Measurements from ENCODE around the gene FAM72A.
"Not testable (repeated sequence)": the region's sequence is repeated elsewhere in the genome, so short reads cannot be mapped to it uniquely, and the experiment has no call there.

The FAM72A gene

DNA sequence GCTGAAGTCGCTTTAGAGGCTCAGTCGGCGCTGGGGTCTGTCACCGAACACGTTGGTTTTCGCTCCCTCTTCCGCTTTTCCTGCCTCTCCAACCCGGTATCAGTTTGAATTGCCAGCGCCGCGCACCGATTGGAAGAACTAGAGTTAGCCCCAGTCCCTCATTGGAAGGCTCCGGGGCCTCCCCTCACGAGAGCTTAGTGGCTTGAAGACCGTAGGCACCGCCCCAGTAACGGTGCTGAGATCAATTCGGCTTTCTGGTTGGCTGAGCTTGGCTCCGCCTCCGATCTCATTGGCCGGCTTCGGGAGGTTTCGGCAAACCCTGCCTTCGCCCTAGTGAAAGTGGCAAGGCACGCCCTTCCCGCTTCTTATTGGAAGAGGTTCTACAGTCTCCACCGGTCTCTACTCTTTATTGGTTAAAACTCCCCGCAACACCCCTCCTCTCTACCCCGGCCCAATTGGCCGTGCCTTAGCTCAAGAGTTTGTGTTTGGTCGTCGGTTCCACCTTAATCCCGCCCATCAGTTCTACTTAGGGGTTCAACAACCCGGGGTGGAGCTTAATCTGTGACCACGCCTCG, at the start of gene FAM72A:
TSS of gene FAM72A (minus strand) at position 51 of the 575 bp plus-strand sequence. CDS start 814 bp downstream, outside the sequence.
- DNase-seq (ENCODE audit: low read depth in 2 of 2) = peak; percentile 93 to 95

DNA sequence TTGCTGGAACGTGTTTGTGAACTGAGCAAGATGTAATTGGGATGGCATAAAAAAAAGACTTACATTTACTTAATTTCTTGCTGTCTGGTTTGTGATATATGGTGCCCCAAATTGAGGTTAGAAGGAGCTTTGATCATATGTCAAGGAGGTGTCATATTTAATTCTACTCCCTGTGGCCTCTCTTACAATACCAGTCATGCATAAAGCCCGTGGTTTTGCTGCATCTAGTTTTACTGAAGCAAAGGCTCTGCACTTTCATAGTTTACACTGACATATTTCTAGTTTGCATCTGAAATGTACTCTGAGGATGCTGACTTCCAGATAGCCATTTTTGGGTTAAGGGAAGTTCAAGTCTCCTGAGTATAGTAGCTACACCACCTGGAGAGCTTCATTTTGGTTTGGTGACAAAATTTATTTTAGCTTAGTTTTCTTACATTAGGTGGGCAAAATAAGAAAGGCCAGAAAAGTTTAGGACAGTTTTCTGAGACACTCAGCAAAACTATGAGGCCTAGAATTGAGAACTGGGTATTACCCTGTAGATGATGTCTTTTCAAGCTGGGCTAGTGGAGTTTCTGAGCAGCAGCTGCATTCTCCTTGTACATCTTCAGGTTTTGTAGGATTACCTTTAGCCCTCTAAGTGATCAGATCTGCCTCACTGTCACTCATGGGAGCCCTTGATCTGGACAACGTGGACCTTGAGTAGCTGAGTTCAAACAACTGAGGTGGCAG, 48.5 kb upstream of the FAM72A start:
- DNase-seq (ENCODE audit: low read depth in 2 of 2) = not testable (repeated sequence)

DNA sequence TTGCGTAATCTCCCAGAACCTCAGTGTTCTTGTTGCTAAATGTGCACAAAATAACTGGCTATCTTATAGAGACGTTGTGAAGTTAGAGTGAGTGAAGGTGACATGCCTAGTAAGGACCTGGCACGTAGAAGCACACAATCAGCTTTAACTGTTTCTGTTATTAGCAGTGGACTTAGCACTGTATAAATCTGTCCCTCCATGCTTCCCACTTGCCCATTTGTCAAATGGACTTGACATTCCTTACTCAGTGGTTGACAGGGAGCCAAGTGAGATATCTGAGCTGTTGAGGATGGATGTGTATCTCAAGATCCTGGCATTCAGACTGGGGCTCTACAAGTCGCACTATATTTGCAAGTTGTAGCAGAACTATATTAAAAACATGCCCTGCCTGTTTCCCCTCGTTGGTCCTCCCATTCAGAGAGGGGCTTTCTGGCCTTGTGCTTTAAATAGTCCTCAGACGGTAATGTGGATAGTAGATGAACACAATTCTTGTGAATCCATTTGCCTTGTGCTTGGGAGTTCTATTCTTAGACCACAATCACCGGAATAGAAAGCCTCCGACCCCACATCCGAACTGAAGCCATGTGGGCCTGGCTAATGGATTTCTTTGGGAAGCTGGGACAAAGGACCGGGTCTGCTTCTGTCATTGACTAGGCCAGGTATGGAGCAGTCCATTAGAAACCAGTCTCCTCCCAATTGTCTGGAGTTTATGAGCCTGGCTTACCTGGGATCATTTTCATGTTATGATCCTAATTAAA, 43.7 kb upstream of the FAM72A start:
- DNase-seq (ENCODE audit: low read depth in 2 of 2) = not testable (repeated sequence)

DNA sequence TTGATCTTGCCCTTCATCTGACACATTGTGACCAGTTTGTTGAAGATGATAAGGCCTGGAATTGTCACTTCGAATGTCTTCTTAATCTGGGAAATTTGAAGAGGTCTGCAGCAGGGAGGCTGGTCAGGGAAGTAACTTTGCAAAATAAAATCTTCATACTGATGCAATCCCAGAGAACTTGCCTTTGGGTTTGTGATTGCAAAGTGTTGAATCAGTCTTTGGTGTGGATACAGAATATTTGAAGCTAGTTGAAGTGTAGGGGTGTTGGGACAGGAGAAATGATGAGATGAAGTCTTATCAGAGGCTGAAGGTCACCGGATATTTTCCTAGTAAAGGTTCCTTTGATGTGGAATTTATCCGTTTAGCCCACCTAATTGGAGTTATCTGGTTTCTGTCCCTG, 42.8 kb upstream of the FAM72A start:
- DNase-seq (ENCODE audit: low read depth in 2 of 2) = not testable (repeated sequence)

DNA sequence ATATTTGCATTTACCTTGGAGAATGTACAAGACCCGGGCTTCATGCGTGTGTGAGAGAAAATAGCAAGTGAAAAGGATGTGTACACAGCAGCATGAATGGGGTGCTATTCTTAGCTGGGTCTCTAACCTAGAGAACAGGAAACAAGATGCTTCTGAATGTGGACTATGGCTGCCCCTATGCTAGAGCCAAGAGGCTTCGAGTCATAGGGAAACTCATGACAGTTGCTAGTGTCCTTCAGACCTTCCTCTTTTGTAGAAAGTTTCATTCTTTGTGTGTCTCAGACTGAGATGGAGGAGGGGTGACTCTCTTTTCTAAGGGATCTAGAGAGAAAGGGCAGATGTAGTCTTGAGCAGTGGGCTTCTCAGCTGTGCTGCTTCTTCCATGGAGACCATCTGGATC, 40.7 kb upstream of the FAM72A start:
- DNase-seq (ENCODE audit: low read depth in 2 of 2) = not testable (repeated sequence)

DNA sequence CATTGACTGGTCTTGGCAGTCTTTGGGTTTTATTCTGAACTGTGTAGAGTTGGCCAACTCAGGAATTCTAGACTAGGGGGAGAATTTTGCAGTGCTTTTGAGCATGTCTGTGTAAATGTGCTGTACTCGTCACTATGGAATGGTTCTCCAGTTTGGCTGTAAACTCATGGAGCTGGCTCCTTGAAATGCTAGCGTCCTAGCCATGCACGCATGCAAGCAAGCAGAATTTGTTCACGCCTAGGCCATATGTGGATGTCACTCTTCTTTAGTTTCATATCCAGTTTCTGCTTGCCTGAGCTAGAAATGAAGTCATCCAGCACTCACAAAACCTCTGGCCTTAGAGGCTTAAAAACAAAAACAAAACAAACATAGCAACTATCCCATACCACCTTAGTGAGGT, 37.6 kb upstream of the FAM72A start:
- not testable (repeated sequence) for DNase-seq (ENCODE audit: low read depth in 2 of 2)

DNA sequence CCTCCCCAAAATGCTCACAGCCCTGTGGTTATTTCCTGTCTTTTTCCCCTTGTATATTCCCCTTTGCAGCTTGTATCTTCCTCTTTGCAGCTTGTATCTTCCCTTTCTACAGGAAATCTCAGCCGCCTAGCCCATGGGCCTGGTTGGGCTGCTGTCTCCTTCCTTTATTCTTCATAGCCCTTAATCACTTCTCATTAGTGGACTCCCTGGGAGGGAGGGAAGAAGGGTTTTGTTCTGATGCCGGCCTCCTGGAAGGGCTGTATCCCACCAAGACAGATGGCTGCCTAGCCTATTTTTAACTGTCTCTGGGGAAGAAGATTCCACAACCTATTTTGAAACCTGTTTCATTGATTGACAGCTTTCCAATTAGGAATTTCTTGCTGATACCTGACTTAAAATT, 32.6 kb upstream of the FAM72A start:
- not testable (repeated sequence) for DNase-seq (ENCODE audit: low read depth in 2 of 2)

DNA sequence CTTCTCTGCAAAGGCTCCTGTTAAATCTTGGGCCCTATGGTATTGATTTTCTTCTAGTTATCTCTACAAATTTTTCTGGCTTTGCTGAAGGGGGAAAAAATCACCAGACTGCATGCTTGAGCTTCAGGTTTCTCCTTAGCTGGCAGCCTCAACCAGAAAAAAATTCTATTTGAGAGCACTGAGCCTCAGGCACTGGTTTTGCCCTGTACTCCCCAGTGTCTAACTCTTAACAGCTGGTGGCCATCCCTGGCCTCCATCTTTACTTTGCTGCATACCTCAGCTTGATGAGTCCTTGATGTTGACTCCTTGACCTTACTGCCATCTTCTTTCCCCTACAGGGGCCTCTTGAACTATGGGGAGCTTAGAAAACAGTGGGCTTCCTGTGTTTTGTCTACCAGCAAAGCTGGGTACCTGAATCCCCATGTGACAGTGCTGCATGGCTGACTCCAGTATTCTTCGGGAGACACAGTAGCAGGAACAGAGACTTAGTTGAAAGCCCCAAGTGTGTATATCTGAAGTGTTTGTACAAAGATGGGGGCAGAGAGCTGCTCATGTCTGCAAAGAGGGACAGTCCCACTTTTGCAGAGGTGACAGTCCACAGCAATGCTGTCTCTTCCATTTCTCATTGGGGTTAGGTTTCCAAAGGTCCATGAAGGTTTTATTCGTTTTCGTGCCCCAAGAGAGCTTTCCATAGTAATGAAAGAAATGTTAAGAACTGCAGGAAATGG, 31.7 kb upstream of the FAM72A start:
- DNase-seq (ENCODE audit: low read depth in 2 of 2) = not testable (repeated sequence)

DNA sequence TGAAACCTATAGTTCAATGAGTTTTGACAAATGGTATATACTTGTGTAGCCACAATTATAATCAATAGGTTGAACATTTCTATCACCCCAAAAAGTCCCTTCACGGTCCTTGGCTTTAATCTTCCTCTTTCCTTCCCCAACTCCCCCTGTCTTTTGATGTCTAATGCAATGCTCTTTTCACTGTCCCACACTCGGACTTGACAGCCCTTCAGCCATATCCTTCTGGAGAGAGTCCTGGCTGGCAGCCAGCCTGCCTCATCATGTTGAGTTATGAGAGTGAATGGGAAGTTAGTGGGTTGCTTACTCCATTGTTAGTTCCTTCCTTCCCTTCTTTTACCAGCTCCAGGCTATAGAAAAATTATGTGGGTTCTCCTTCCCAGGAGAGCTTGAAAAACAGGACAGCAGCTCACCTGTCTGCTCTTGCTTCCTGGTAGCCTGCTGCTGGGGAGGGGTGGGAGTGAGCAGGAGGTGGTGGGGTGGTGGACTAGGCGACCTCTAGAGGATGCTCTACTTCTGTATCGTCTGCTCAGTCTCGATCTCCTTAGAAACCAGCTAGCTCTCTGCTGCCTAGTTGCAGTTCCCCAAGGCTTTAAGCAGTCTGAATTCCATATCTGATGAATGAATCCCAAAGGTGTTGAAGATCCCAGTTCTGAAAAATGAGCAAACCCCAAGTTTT, 30.5 kb upstream of the FAM72A start:
- DNase-seq (ENCODE audit: low read depth in 2 of 2) = not testable (repeated sequence)

DNA sequence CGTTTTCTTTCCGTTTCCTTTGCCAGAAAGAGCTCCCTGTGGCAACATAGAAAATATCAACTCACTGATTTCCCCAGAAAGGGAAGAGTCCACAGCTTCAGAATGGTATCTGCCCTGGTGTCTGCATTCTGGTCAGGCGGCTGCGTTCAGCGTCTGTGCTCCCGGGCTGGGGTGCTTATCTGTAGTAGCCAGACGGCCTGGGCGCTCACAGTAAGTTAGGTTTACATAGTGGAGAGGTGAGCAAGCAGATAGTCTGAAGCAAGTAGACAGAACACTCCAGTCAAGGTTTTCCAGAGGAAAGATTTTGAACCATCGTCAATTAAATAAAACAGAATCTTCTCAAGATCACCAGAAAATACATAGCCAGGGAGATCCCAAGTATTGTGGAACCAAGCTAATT, 29.4 kb upstream of the FAM72A start:
- not testable (repeated sequence) for DNase-seq (ENCODE audit: low read depth in 2 of 2)

DNA sequence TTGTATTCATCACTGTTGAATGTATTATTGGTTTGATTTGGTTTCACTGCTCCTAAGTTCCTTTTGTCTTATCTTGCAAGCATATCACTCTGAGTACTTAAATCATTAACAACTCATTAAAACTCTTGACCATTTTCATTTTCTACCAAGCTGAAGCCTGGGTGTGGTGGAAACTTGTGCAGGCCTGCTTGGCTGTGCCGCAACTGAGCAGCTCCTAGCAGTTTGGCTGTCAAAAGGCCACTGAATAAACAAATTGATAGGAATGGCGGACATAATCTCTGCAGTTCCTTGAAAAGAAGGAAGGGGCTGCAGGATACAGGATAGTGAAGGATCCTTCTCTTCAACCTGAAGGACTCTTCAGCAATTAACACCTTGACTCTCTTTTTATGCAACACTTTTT, 26.6 kb upstream of the FAM72A start:
- DNase-seq (ENCODE audit: low read depth in 2 of 2) = not testable (repeated sequence)

DNA sequence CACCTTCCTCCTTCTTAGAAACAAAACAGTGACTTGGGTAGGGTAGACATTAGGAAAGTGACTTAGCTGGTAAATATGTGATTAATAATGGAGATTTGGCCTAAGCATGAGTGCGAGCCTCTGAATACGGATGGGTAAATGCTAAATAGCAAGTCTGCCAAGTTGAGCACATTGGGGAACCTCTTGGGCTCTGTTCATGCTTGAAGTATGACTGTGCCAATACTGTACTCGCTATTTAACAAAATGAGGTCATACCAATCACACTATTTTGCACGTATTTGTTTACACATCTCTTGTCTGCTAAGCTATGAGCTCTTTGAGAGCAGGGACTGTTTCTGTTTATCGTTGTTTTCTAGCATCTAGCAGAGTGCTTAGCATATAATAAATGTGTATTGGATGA, 24.2 kb upstream of the FAM72A start:
- not testable (repeated sequence) for DNase-seq (ENCODE audit: low read depth in 2 of 2)

DNA sequence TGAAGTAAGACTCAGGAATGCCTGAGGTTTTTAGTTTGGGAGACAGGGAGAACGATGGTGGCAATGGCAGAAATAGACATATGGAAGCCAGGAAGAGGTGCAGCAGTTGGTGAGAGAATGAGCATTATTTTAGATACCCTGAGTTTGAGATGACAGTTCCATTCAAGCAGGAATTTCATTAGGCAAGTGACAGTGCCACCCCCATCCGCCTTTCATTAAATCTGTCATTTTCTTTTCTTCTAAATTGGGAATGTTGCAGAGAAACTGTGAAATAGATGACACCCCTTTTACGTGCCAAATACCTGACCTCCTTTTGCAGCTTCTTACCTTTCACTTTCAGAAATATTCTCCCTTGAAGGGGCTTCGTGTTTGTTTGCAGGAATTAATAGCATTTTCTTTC, 22.7 kb upstream of the FAM72A start:
- DNase-seq (ENCODE audit: low read depth in 2 of 2) = not testable (repeated sequence)

DNA sequence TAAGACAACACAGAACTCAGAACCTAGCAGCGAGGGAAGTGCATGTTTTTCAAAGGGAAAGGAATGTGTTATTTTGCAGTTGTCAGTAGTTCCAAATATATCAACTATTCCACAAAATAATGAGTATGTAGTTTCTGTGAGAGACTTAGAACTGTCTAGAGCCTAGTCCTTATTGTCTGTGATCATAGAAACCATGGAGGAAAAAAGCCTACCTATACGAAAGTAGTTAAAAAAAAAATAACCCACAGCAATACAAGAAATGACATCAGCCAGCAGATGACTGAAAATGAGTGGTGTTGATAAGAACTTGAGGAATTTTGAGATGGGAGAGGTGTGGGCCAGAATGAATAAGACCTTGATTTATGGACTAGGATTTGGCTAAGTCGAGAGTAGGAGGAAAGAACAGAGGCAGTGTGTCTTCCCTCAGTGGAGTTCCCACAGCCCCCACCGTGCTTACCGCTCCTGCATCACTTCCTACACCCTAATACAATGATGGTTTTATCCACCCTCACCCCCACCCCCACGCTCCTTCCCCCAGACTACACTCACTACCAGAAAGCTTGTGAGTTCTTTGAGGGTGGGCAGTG, 21.6 kb upstream of the FAM72A start:
- not testable (repeated sequence) for DNase-seq (ENCODE audit: low read depth in 2 of 2)

DNA sequence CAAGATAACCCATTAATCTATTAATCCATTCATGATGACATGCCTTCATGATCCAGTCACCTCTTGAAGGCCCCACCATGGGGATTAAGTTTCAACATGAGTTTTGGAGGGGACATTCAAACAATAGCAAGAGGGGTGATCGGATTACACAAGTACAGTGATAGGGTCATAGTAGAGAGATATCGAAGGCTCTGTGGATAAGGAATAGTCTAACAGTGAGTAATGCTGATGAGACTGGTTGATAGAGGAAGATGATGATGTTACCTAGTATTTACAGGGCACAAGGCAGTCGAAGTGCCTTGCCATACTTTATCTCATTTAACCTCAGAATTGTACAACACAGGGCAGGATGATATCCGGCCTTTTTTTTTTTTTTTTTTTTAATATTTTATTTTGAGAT, 18.9 kb upstream of the FAM72A start:
- not testable (repeated sequence) for DNase-seq (ENCODE audit: low read depth in 2 of 2)

DNA sequence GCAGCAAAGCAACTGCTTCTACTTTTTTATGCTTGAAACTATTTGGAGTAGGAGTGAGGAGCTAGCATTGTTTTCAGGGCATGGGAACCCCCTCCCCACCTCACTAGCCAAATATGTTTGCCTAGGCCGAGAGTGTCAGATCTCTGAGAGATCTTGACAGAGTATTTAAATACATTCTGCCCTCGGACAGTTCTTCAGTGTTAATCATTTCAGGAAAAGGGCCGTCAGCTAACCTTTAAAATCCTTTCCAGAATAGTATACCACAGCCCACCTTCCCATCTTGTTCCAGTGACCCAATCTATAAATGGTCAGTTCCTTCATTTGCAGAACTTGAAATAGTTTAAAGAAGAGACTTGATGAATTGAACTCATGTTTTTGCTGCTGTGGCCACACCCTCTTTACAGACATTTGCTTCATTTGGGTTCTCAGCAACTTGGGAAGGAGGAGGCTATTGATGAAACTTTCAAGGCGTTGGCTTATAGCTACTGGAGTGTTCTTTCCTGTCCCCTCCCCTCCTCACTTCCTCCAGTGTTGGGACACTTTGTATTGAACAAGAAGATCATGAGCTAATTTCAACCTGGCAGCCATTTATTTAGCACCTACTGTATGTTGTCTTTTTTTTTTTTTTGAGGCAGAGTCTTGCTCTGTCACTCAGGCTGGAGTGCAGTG, 17.8 kb upstream of the FAM72A start:
- not testable (repeated sequence) for DNase-seq (ENCODE audit: low read depth in 2 of 2)

DNA sequence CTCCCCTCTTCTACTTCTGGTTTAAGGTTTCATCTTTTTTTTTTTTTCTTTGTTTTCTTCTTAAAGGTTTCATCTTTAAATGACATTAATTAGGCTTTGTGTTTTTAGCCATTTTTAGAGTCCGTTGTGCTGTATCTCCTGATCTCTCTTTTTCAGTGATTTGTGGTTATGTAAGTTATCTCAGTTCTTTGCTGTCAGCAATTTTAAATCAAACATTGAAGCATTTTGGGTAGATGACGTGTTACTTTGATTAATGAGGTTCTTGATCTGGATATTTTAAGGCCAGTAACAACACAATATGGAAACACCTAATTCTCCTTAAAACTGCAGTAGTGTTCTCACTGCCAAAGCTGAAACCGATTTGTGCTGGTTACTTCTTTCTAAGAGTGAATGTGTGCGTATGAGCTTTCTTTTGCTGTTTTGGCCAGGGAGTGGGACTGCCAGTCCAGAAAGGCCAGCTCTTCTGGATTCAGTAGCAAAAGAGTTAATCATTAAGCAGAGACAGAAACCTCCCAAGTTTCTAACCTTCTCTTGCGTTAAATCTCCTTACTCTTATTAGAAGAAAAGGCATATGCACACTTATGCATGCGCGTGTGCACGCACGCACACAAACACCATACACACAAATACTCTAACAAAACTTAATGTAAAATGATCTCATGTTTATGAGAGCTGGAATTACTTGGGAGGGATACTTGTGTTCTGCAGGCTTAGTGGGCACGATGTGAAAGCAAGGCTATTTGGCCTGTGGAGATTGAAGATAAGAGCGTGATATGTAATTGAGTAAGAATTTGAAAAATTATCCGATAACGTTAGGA, 17.1 kb upstream of the FAM72A start:
- not testable (repeated sequence) for DNase-seq (ENCODE audit: low read depth in 2 of 2)

DNA sequence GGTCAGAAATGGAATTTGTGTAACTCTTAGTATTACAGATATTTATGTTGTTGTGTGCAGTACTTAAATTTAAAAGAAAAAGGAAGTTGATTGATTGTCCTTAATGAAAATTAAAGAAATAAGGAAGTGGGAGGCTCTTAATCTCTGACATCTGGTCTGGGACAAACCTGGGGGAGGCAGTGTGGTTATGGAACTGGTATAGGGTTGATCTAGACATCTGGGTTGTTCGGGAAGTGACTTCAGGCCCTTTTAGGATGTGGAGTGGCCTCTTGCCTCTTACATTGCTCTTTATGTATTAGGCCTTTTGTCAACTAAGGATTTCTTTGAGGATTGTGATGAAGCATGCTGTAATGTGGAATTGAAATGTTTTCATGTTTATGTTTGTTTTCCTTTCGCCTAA, 16.1 kb upstream of the FAM72A start:
- not testable (repeated sequence) for DNase-seq (ENCODE audit: low read depth in 2 of 2)

DNA sequence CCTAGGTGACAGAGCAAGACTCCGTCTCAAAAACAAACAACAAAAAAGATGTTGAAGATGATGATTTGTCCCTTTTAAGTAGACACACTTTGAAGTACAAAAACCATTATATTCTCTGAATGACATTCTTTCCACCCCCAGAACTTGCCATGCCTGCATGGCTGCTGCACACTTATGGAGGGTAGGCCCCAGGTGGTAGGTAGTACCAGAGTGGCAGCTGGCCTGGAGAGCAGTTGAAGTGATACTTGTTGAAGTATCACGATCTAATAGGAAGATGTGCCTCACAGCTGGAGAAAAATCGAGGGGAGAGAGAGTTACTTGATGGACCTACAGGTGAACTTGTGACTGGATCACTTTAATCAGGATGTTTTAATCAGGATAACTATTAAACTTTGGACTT, 15.6 kb upstream of the FAM72A start:
- not testable (repeated sequence) for DNase-seq (ENCODE audit: low read depth in 2 of 2)
